ENCODE data around the gene CTDNEP1.

The CTDNEP1 gene

GRCh38 chr17:7215136-7215638 is 36.3 kb downstream of the CTDNEP1 start:
- no peak for DNase-seq (ENCODE audit: low spot score)

- DNase-seq (ENCODE audit: low spot score), result peak; percentile 89
Observed at GRCh38 chr17:7214300-7215135, 37.0 kb downstream of the CTDNEP1 start.

- peak; percentile 69 for DNase-seq (ENCODE audit: low spot score)
Observed at GRCh38 chr17:7213895-7214299, 37.6 kb downstream of the CTDNEP1 start.

GRCh38 chr17:7211491-7212273 is 39.9 kb downstream of the CTDNEP1 start:
- no peak for DNase-seq (ENCODE audit: low spot score)

GRCh38 chr17:7208754-7209460 is 42.6 kb downstream of the CTDNEP1 start:
- no peak for DNase-seq (ENCODE audit: low spot score)

GRCh38 chr17:7208027-7208571 is 43.4 kb downstream of the CTDNEP1 start:
- DNase-seq (ENCODE audit: low spot score), result no peak

GRCh38 chr17:7207120-7208001 is 44.2 kb downstream of the CTDNEP1 start:
- no peak for DNase-seq (ENCODE audit: low spot score)

GRCh38 chr17:7205561-7205960 is 46.0 kb downstream of the CTDNEP1 start:
- no peak for DNase-seq (ENCODE audit: low spot score)

GRCh38 chr17:7204828-7205461 is 46.6 kb downstream of the CTDNEP1 start:
- DNase-seq (ENCODE audit: low spot score), result peak; percentile 65

GRCh38 chr17:7204336-7204735 is 47.2 kb downstream of the CTDNEP1 start:
- DNase-seq (ENCODE audit: low spot score), result no peak

- DNase-seq (ENCODE audit: low spot score), result no peak
Observed at GRCh38 chr17:7203391-7203790, 48.1 kb downstream of the CTDNEP1 start.

- DNase-seq (ENCODE audit: low spot score), result no peak
Observed at GRCh38 chr17:7196651-7197401, 54.7 kb downstream of the CTDNEP1 start.

- no peak for DNase-seq (ENCODE audit: low spot score)
Observed at GRCh38 chr17:7195971-7196370, 55.6 kb downstream of the CTDNEP1 start.

Data from hematopoietic multipotent progenitor cell treated with erythropoietin and hydrocortisone succinate and interleukin-3 and kit ligand, for 17 days (in vitro differentiated cells).